AG10803 (cell line): ENCODE data around the gene ZXDC.

ENCODE experiments used
- DNase-seq: peaks from one replicate; pipeline ENCODE4 v3.0.0; 2010; ENCODE audit warnings: low read depth
- H3K4me3 ChIP-seq: 2 replicates; pipeline ENCODE4 v1.5.1; 2011; ENCODE audit warnings: mild to moderate bottlenecking, low read length, control low read depth
- TF ChIP-seq, protein P1 (sequence below): conservative IDR thresholded peaks from 2 replicates; pipeline ENCODE4 v1.5.1; 2011; ENCODE audit warnings: mild to moderate bottlenecking, low read length, control low read depth, inconsistent platforms

ZXDC gene

DNA sequence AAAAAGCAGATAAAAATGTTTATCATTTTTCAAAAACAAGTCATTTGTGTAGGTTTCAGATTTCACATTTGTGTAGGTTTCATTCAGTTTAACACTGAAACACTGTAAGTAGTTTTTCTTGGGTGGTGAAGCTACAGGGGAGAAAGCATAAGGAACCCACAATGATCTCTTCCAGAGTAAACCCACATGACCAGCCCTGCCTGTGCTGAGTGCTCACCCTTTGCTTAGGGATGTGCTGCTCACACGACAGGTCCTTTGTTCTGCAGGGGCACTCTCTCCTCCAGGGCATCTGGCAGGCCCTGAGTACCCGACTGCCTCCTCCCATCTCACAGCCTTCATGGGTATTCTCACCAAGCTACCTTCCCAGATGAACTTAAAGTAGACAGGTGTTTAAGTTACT is 28.9 kb downstream of the ZXDC start:
- DNase-seq, result no peak
- no peak overlapping the region for H3K4me3 ChIP-seq
- TF ChIP-seq, protein P1, sequence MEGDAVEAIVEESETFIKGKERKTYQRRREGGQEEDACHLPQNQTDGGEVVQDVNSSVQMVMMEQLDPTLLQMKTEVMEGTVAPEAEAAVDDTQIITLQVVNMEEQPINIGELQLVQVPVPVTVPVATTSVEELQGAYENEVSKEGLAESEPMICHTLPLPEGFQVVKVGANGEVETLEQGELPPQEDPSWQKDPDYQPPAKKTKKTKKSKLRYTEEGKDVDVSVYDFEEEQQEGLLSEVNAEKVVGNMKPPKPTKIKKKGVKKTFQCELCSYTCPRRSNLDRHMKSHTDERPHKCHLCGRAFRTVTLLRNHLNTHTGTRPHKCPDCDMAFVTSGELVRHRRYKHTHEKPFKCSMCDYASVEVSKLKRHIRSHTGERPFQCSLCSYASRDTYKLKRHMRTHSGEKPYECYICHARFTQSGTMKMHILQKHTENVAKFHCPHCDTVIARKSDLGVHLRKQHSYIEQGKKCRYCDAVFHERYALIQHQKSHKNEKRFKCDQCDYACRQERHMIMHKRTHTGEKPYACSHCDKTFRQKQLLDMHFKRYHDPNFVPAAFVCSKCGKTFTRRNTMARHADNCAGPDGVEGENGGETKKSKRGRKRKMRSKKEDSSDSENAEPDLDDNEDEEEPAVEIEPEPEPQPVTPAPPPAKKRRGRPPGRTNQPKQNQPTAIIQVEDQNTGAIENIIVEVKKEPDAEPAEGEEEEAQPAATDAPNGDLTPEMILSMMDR, result no peak

- DNase-seq, result no peak
- no peak overlapping the region for H3K4me3 ChIP-seq
- TF ChIP-seq, protein P1, result no peak
Measured at GRCh38 chr3:126446301-126446700, 29.4 kb downstream of the ZXDC start.

- DNase-seq, result no peak
- H3K4me3 ChIP-seq, result no peak overlapping the region
- TF ChIP-seq, protein P1, result no peak
Measured at GRCh38 chr3:126445506-126445905, 30.2 kb downstream of the ZXDC start.

DNA sequence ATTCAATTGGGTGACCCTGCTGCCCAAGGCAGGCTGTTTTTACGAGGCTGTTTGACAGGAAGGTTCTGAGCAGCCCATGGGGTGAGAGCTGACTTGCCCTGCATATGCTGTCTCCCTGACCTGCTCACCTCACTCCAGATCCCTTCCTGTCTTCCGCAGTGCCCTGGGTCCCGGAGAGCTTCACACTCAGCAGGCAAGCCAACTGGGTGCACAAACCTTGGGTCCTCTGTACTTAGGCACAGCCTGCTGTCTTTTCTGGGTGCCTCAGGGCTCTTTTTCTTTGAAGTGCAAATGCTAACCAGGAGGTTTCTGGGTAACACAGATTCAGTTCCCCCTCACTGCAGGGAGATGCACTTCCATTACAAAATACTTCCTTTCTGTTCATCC is 32.8 kb downstream of the ZXDC start:
- TF ChIP-seq, protein P1, result no peak
- no peak overlapping the region for H3K4me3 ChIP-seq
- no peak for DNase-seq

- TF ChIP-seq, protein P1, result no peak
Measured at GRCh38 chr3:126442094-126442855, 33.4 kb downstream of the ZXDC start.

DNA sequence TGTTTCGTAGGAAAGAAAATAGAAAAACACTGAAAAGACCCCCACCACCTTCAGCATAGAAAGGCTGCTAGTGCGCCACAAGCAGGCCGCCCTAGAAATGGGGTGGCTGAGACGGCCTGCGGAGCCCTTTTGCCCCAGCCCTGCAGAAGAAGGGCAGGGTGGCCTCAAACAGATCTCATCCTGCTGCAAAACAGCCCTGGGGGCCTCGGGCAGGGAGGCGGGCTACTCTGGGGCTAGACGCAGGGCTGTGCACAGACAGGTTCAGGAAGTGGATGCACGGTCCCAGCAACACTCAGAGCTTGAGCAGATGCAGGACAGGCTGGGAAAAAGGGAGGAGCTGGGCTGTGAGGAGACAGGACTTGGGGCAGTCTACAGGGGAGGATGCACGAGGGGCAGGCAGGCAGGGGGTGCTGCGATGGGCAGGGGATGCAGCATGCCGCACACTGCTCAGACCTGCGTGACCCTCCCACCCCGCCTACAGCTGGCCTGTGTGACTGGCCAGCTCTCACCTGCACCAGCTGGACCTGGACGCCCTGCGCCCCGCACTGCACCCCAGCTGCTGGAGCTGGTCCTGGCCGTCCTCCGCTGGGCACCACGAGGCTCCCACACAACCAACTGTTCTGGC is 34.3 kb downstream of the ZXDC start:
- TF ChIP-seq, protein P1, result no peak
- no peak for DNase-seq
- H3K4me3 ChIP-seq, result no peak overlapping the region

More at GRCh38 chr3:126442094-126442855, 33.4 kb downstream of the ZXDC start:
- no peak for DNase-seq
- no peak overlapping the region for H3K4me3 ChIP-seq

DNA sequence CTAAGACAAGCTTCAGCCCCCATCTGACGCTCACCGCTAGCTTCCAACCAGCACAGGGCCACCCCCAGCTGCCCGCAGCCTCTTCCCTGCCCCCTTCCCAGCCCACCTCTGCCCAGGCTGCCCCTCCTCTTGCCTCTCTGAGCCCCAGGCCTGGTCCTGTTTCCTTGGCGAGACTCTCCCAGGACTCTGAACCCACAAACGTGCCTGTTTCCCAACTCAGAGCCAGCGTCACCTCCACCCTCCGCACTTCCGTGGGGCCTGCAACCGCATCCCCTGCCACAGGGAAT is 35.0 kb downstream of the ZXDC start:
- DNase-seq, result no peak
- H3K4me3 ChIP-seq, result no peak overlapping the region
- TF ChIP-seq, protein P1, result no peak
